Astrocyte of the hippocampus (primary cell): ENCODE results near the gene PCNA.

Experiments
- DNase-seq: peaks from one replicate; pipeline ENCODE4 v3.0.0; 2011; ENCODE audit warnings: low read depth, low spot score

Gene PCNA

DNA sequence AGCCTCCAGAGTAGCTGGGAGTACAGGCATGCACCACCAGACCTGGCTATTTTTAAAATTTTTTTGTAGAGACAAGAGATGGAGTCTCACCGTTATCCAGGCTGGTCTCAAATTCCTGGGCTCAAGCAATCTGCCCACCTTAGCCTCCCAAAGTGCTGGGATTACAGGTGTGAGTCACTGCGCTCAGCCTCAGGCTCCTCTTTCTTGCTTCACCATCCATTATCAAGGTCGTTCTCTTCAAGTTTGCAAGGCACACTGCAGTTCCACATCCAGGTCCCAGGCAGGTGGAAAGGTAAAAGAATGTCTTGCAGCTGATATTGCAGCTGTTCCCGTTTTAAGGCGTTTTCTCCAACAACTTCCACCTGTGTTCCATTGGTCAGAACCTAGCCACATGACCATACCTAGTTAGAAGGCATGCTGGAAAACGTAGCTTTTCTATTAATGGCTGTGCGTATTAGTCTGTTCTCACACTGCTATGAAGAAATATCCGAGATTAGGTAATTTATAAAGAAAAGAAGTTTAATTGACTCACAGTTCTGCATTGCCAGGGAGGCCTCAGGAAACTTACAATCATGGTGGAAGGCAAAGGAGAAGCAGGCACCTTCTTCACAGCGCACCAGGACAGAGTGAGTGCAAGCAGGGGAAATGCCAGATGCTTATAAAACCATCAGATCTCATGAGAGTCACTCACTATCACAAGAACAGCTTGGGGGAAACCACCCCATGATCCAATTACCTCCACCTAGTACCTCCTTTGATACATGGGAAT, 51.7 kb downstream of the PCNA start:
- DNase-seq: no peak

DNA sequence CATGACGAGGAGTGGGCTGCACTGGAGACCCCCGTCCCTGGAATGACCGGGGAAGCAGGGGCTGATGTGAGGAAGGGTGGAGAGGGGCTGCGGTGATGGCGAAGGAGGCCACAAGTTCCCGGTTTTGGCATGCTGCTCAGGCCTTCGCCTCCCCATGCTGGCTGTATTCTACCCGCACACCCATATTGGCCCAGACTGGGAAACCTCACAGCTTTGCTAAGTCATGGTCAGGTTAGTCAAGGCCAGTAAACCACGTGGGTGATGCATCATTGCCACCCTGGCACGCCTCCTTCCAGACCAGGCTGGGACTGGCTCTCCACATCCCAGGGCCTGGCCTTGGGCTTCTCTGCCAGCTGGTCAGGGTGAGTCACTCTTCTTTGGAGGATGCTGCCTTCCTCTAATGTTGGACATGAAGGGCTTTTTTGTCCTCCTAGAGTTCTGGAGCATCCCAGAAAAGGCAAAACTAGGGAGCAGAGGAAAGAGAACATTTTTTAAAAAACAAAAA, 53.8 kb downstream of the PCNA start:
- peak; percentile 93 for DNase-seq

DNA sequence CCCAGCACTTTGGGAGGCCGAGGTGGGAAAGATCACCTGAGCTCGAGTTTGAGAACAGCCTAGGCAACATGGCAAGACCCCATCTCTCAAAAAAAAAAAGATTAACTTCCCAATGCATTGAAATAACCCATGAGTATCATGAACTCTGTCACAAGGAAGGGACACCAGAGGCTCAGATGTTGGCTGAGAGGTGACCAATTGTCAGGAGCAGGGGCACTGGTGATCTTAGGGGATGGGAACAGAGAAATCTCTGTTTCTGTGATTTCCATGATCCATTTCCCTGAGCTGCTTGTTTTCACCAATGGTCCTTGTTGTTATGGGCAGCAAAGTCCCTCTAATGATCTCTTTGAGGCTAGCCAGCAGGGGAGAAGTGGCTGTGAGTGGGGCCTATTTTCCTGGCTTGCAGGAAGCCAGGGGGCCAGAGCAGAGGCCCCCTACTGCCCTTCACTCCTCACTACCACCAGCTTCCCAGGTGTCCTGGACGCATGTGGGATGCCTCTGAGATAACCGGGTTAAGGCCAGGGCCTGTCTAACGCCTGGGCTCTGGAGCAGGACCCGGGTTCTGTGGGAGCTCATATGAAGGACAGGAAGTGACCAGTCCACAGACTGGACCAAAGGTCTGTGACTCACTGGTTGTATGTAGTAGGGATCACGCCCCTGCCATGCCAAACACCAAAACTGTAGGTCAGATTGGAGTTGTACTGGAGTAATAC, 54.4 kb downstream of the PCNA start:
- no peak for DNase-seq
